ENCODE results near the gene NF2.
A peak's percentile ranks its signal among the peaks of the same experiment; 100 is the strongest.

NF2 gene

DNA sequence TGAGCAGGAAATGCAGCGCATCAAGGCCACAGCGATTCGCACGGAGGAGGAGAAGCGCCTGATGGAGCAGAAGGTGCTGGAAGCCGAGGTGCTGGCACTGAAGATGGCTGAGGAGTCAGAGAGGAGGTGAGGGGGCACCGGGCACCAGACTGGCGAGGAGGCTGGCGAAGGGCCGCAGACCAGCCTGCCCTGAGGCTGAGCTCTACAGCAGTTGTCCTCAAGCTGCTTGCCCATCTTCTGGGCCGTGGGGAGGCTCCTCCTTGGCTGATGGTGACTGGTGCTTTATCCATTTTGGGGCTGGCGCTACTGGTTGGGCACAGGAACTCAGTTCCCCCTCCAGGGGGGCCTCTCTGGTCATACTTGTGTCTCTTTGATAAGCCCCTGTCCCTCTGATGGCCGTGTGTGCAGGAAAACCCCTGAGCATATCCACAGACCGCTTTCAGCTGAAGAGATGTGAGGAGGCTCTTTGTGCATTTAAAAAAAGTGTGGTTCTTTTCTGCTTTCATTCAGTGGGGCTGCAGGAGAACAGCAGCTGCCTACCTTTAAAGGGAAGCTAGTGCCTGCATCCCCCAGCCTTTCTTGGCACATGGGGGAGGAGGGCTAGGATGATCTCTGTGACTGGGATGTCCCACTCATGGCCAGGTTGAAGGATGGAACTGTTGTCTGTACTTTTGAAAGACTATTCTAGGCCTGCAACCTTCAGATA, 70.1 kb downstream of the NF2 start:
- no peak for DNase-seq

DNA sequence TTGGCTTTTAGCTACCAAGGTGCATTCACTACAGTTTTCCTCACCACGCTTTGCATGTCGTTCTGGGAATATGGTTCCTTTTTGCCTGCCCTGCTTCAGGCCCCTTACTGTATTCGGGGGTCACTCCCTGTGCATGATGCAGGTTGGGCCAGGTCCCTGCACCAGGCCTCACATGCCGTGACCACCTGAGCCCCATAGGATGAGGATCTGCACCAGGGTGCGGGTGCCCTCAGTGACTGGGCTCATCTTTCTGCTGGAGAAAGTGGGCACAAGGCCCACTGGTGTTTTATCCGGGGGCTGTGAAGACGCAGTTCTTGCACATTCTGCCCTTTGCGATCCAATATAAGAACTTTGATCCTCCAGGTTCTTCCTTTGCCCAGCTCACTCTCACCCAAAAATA, 70.7 kb downstream of the NF2 start:
- no peak for DNase-seq

DNA sequence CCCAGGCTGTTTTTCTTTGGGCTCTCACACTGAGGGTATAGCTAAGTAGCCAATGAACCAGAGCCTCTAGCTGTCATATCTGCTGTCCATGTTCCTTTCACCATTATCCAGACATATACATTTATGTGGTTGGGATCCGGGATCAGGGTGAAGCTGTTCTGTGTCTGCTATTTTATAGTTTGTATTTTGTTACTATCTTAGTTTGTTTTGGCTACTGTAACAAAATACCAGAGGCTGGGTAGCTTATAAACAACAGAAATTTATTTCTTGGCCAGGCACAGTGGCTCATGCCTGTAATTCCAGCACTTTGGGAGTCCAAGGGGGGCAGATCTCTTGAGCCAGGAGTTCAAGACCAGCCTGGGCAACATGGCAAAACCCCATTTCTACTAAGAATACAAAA, 75.9 kb downstream of the NF2 start:
- DNase-seq = no peak

DNA sequence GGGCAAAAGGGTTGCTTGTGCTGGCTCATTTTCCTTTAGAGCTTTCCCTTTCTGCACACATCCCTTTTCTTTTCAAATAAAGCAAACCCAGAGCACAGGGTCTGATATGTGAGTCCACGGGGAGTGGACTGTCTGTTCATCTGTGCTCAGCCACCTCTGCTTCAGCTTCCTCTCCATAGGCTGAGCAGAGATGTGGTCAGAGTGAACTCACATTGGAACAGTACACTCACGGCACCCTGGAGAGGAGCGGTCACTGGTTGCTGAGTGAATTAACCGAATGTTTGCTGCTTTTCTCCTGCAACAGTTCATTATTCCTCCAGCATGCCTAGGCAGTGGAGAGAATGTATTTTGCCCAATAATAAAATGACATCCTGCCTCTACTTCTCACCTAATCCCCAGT, 80.1 kb downstream of the NF2 start:
- DNase-seq = no peak

DNA sequence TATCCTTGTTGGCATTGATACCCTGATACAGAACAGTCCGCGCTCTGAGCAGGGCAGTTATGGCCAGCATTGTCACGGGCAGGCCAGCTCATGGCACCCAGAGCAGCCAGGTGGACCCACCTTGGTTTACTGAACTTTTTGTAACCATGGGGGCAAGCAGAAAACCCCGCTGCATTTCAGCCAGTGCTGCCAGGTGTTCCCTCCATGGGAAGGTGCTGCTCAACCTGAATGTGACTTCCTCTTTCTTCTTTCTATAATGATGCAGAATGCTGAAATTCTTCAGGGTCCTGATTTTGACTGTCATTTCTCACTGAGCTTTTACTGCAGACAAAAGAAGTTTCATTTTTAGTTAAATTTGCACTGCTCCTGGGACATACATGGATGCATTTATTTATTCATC, 80.8 kb downstream of the NF2 start:
- no peak for DNase-seq

DNA sequence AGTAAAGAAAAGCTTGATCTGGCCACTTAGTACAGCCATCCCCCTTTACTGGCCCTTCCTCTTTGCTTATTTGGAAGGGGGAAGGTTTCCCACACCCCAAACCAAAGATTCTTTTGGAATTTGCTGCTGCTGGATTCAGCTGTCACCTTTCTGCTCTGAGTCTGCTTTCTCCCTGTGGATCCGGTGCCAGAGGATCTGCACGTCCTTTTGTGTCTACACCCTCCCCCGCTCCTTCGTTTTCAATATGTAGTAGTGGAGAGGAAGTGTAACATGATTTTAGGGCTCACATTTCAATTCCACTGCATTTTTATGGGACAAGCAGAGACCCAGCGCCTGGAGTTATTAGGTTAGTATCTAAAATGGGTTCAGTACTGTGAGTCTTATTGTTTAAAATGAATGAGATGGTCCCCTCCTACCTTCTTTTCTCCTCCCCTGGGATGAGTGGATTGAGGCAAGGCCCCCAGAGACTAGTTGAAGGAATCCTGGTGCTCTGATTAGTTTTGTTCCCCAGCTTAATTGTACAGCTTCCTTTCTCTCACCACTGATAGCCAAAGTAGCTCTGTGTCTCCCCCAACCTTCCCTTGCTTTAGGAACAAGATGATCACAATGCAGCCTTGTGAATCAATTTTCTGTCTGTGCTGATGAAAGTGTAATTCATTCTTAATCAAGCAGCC, 85.9 kb downstream of the NF2 start:
- DNase-seq = no peak

DNA sequence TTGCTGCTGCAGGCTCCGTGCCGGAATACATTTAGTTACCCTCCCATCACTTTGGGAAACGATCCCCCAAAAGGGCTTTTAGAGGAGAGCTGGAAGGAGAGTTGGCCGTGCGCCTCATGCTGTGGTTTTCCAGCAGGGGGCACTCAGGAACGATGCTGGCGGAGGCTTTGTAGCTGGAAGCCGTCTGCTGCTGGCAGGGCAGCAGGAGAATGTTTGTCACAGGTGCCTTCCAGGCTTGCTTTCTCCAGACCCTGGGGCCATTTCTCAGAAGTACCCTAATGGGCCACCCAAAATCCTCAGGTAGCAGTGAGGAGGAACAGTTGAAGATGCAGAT, 86.4 kb downstream of the NF2 start:
- DNase-seq = no peak

DNA sequence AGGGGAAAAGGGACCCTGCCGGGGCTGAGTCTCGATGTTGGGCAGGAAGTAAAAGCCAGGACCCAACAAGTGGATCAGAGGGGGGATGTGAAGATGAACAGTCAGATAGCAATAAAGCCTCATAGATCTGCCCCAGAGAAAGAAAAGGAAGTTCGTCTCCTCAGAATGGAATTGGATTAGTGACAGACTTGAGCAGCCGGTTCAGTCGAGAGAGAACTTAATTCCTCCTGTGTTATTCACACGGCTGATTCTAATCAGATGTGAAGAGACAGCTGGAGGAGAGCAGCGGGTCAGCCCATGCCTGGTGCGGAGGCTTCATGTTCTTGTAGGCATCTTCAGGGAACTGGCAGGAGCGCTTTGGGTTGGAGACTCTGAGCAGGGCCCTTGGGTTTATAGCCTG, 87.0 kb downstream of the NF2 start:
- DNase-seq = no peak

DNA sequence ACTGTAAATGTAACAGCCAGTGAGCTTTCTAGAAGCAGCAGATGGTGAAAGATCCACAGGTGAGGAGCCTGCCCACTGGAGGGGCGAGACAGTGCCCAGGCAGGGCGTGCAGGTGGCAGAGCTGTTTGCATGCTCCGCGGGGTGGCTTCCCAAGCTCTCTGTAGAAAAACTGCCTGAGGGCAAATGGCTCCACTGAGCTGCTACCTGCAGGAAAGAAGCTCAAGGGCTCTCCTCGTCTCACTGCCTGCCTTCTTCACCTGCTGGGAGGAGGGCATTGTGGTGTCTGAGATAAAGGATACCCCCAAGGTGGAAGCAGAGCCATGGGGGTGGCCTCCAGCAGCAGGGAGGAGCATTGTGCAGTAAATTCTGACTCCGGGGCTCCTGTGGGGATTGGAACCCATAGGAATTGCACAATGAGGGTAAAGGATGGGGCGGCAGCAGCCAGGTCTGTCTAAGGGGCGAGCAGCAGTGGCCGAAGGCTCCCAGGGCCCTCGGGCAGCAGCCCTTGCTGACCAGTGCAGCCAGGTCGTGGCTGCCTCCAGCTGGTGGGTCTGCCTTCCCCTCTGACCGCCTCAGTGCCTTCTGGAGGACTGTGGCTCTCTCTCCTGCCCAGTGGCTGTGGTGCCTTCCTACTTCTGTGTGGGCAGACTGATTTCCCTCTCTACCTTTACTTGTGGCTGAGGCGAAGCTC, 88.3 kb downstream of the NF2 start:
- DNase-seq = no peak

DNA sequence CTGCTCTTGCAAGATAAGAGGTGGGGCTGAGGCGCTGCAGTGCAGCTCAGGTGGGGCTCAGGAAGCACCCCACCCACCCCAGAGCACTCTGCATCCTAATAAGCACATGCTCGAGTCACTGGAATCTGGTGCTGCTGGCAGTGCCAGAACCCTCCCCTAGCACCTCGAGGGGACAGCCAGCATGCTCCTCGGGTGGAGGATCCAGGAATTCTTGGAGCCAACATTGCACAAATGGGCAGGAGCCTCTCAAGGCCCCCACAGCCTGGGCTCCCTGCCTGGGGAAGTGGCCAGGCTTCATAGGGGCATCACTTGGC, 88.9 kb downstream of the NF2 start:
- no peak for DNase-seq

DNA sequence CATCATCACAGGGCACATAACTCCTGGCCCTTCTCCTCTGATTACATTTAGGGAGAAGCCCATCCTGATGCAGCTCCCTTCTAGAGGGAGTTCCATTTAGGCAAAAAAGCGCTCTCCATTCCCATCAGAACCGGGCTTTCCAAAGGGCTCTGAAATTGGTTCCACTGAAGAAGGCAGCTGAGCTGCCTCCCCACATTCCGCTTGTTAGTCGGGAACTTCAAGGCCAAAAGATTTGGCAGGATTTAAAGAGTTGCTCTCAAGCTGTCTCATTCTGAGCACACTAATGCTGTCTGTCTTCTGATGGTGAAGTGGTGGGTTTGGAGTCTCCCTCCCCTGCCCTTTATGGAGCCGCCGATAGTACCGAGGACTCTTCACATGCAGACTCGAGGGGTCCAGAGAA, 89.7 kb downstream of the NF2 start:
- no peak for DNase-seq

DNA sequence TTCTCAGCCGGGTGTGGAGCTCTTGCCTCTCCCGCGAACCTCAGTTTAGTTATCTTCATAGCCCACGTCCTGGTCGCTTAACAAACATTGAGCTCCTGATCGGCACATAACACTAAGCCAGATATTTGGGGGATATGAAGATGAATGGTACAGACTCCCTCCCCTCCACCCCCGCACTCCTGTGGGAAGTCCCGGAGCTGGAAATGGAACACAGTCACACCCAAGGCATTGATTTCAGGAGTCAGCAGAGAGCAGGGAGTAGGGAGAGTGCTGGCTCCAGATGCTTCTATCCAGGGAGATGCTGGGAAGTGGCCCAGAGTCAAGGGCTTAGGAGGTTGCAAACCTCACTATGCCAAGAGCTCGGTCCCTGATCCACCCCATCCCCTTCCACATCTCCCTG, 90.2 kb downstream of the NF2 start:
- DNase-seq = no peak

DNA sequence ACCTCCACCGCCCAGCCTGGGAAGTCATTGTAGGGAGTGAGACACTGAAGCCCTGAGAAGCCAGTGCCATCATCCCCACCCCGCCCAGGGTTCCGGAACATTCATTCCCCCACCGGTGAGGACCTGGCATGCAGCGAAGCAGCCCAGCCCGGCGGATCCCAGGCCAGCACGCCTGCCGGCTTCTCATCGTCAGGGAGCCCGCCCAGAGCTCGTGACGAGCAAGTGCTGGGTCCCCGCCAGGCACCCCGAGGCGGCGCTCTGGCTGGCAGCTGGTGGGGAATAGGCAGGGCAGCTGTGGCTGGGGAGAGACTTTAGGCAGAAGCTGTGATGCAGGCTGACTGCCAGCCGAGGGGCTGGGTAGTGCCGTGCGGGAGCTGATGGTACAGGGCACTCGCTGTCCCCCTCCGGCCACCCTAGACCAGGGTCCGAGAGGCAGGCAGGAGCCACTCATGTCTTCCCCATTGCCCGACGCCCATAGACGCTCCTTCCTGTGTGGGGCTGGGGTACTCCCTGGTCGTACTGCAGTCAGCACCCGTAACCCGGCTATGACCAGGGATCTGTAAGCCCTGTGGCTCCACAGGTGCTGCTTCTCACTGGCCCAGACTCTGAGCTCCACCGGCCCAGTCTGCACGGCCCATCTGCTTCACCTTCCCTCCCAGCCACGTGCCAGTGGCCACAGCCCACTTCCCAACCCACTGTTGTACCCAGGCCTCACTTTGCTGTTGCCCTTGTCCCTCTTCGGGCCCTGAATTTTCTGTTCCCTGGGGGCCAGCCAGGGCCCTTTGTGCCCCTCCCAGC, 91.9 kb downstream of the NF2 start:
- no peak for DNase-seq

DNA sequence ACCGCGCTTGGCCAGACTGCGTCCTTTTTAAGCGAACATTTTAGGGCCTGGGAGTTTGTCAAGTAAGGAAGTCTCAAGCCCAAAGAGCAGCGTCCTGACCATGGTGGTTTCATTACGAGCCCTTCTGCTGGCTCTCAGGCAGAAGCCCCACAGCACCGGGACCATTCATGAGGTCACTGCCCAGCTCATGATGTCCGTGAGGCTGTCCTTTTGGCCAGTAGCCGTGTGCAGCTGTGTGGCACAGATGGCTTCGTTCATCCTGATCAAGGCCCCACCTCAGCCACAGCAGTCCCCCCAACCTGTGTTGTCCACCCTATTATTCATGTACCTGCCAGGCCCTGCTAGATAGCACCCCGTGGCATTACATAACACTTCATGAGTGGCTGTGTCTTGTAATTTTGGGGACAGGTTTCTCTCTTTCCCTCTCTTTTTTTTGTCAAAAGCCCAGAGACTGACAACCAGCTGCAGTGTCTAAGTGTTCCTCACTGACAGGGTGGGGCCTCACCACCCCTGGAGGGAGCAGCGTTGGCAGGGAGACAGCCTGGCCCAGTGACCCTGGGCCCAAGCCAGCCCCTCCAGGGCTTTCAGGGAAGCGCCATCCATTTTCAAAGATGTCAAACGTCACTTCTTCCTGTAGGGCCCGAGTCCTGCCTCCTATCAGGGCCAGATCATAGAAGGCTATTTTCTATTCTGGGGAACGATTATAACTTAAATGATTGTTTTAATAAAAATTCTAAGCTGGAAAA, 94.6 kb downstream of the NF2 start:
- no peak for DNase-seq

DNA sequence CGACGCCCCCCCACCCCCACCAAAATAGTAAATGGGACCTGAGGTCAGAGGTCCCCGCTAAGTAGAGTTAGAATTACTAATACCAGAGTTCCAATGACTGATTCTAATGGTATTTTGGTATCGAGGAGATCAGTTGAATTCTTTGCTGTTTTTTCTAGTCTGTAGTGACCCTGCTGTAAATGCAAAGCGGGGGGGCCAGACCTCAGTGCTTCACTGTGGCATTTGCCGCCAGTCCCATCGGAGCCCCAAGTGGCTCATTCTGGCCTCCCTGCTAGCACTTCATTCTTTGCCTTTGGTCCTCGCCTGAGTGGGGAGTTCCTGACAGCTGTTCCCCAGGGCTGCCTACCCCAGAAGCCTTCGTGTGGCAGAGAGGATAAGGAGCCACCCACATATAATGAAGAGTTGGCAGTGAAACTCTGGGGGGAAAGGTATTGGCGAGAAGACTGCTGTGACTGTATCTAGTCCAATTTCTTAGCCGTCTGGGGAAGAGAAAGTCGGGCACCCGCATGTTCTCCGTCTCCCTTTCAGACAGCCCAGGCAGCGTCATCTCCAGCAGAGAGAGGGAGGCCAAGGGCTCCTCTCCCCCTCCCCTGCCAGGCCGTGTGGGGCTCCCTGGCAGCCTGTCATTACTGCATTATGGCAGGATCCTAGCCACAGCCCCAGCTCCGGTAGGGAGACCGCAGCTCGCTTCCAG, 96.9 kb downstream of the NF2 start:
- no peak for DNase-seq

DNA sequence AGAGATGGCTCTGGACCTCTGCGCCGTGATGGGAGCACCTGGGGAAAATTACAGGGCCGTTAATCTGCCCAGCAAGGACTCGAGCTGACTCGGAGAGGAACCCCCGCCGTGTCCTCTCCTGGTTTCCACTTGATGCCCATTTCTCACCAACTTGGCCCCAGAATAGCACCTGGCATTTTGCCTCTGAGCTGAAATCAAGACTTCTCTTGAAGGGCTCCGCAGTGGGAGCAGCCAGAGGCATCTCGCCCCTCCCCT, 97.4 kb downstream of the NF2 start:
- DNase-seq = no peak

DNA sequence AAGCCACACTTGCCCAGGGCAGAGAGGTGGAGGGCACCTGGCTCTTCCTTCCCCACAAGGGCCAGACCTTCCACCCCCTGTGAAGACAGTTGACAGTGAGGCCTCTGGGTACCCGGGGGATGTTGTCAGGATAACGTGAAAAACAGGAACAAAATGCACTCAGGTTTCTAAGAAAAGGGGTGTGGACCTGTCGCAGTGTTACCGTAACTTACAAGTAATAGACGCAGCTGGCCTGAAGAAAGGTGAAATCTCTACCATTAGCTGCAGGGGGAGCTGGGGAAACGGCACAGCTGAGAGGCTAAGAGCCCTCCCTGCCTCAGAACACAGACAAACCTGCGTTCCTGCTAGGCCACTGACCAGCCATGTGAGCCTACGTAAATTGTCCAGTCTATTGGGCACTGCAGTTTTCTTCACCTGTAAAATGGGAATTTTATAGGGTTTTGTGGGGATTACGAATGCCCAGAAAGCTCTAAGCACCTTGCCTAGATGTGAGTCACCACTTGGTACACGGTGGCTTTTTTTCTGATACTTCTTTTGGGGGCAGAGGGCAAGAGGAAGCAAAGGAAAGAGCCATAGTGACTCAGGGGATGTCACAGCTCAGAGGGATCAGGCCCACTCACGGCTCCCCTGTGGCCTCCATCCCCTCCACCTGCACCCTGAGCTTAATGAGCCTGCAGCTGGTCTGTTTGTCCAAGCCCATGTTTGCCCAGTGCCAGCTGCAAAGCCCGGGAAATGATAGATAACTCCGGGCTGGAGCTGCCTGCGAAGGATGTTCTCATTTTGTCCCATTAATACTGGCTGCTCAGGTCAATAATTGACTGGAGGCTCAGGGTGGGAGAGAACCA, 97.9 kb downstream of the NF2 start:
- DNase-seq = peak; percentile 57

DNA sequence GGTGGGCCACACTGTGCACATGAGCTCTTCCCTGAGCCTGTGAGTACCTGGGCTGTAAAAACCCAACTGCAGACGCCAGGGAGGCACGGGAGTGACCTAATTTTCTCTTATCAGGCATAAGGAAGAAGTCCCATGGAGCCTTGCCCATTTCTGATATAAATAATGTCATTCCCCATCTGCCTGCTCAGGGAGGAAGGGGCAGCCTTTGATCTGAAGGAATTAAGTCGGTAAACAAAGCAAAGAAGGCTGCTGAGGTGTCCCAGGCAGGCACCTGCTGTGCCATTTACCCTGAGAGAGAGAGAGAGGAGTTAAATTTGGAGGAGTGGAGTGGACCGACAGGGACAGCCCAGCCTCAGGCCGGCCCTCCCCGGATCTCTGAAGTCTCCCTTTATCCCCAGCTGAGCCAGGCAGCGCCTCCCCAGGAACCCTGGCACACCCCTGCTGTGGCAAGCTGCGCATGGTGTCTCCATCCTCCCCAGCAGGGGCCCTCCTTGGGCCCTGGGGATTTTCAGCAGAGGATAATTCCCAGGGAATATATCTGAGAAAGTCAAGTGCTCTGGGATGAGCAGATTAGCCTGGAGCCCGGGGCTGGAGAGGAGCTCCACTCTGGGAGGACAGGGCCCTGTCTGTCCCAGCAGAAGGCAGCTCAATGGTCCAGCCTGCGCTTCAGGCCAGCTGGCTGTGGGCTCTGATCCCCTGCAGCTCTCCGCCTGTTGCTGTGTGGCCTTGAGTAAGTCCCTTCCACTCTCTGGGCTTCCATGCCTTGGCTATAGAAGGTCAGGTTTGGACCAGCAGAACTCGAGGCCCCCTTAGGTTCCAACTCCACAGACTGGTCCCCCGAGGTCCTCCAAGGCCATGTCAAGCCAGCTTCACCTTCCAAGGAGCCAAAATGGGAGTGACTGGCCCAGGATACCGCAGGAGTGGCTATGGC, 98.8 kb downstream of the NF2 start:
- DNase-seq = no peak

DNA sequence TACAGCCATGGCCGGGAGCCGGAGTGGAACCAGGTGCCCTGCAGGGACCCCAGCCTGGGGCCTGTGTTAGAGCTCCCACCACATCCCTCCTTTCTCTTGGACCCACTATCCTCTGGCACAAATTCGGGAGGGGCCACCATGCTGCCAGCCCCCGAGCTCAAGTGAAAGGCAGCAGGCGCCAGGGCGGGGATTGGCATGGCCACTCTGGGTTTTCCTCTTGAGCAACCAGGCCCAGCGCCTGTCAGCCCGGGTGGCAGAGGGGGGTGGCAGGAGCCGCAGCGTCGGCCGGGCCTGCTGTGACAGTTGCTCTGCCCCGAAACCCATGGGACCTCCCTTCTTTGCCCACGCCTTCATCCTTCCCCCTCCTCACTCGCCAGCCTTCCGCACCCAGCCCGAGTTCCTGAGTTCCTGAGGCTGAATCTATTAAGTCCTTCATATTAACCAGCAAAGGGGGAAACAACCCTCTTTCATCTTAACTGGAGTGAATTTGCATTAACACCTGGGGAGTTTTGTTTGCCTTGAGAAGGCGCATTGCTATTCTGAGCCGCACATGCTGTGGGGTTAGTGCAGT, 99.6 kb downstream of the NF2 start:
- DNase-seq = no peak

DNA sequence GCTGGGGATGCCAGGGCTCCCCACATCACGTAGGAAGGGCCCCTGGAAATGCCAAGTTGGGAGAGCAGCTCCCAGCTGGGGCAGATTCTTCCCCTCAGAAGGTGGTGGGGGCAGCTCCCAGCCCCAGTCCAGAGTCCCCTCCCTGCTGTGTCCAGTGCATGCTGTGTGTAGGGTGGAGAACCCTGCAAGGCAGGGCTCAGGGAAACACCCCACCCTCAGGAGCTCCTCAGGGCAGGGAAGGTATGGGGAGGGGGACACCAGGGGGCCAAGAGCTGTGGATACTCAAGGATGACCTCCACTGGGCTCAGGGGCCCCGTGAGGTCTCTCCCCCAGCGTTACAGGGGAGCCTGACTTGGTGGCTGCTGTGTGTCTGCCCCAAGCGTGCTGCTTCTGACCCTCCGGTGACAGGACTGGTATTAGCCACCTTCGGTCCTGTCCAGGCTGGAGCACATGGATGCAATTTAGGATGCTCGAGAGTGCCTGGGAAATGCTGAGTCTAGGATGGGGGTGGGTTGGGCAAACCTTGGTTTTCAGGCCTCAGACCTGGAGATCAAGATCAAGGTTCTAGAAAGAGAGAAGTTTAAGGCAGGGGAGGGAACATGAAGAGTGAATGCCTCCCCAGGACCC, 100.2 kb downstream of the NF2 start:
- no peak for DNase-seq
